Lower lobe of right lung (tissue), 2 donors: ENCODE measurements around the gene NDUFS3. TPM values are rescaled to one million over a fixed set of nuclear protein-coding genes. Genes with fewer than 3 reads are reported as not detected.
A peak's percentile ranks its signal among the peaks of the same experiment; 100 is the strongest.

ENCODE experiments used
- ATAC-seq, 2 donors: fragments of 200-7000 bp; cut with Tn5 transposase; one replicate each; pipeline ENCODE4 v1.9.1; 2020 to 2022; ENCODE audit warnings: mild to moderate bottlenecking in 2 of 2, moderate library complexity in 2 of 2
- DNase-seq: peaks from one replicate; pipeline ENCODE4 v3.0.0-alpha.2; 2020
- H3K27ac ChIP-seq: fragments of 200-600 bp; one replicate; pipeline ENCODE4 v1.8.0; 2022
- H3K27me3 ChIP-seq: fragments of 200-600 bp; one replicate; pipeline ENCODE4 v1.8.0; 2022; ENCODE audit warnings: low read depth
- H3K36me3 ChIP-seq: fragments of 200-600 bp; one replicate; pipeline ENCODE4 v1.8.0; 2022; ENCODE audit warnings: mild to moderate bottlenecking
- H3K4me1 ChIP-seq: fragments of 200-600 bp; one replicate; pipeline ENCODE4 v1.8.0; 2022
- H3K4me3 ChIP-seq: fragments of 200-600 bp; one replicate; pipeline ENCODE4 v1.8.0; 2022; ENCODE audit warnings: mild to moderate bottlenecking
- H3K9me3 ChIP-seq: fragments of 200-600 bp; one replicate; pipeline ENCODE4 v1.8.0; 2022
- intact Hi-C: fragments of 100-400 bp; cut with DNase I; formaldehyde crosslinking; loops from one replicate; pipeline ENCODE4 v1.11.0; 2022
- total RNA-seq: library from RNA; stranded (reverse); fragmentation: NEBNext Ultra II Directional; extraction: Animal tissue kit (Norgen Biotek cat#: 25700); gene quantifications from one replicate; pipeline ENCODE4 v1.2.1, GENCODE V29; 2021
- TF ChIP-seq, protein P1 (sequence below): fragments of 200-600 bp; IDR thresholded peaks from one replicate; pipeline ENCODE4 v1.8.0; 2022; ENCODE audit warnings: antibody characterized with exemption, mild to moderate bottlenecking
- donor health status: DM: no; HTN: yes; CAD: no; lungs with severe emphysema.

Gene NDUFS3
- total RNA-seq, 1 donor from 2014 or later, result 79.0 TPM

GRCh38 chr11:47609675-47610074 lies 30.8 kb downstream of the NDUFS3 start:
- intact Hi-C loops, result no loop called here
- H3K4me1 ChIP-seq, result no peaks in the 10 kb centered on the region
- no peak for ATAC-seq

DNA sequence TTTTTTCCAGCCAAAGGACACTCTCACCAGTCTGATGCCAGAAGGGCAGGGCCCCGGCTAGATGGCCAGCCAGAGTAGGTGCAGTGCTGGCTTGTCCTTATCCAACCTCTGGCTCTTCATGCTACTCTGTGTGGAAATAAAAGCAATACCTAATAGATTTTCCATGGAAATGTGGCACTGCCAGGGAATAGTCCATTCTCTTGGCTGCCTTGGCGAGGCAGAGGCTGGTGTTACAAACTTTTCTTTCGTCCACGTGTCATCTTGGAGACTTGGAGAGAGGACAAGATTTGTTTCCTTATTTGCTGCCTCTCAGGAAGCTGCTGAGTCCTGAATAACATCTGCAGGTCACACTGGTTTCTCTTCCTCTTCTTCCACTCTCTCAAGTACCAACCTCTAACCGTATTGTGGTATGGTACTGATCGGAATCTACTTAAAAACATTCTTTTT lies 32.5 kb downstream of the NDUFS3 start:
- no peak overlapping the region for H3K27ac ChIP-seq
- ATAC-seq (peak in 1 of 2 donors; percentile 64), DNase-seq (no peak)
- peaks cover 16% of the 10 kb centered on the region for H3K36me3 ChIP-seq
- TF ChIP-seq, protein P1, sequence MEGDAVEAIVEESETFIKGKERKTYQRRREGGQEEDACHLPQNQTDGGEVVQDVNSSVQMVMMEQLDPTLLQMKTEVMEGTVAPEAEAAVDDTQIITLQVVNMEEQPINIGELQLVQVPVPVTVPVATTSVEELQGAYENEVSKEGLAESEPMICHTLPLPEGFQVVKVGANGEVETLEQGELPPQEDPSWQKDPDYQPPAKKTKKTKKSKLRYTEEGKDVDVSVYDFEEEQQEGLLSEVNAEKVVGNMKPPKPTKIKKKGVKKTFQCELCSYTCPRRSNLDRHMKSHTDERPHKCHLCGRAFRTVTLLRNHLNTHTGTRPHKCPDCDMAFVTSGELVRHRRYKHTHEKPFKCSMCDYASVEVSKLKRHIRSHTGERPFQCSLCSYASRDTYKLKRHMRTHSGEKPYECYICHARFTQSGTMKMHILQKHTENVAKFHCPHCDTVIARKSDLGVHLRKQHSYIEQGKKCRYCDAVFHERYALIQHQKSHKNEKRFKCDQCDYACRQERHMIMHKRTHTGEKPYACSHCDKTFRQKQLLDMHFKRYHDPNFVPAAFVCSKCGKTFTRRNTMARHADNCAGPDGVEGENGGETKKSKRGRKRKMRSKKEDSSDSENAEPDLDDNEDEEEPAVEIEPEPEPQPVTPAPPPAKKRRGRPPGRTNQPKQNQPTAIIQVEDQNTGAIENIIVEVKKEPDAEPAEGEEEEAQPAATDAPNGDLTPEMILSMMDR, result no peak
- intact Hi-C loops, result no loop called here
- H3K4me1 ChIP-seq, result no peaks in the 10 kb centered on the region
- no peak overlapping the region for H3K4me3 ChIP-seq
- H3K27me3 ChIP-seq, result no peaks in the 10 kb centered on the region
- no peaks in the 10 kb centered on the region for H3K9me3 ChIP-seq

More at GRCh38 chr11:47609675-47610074, 30.8 kb downstream of the NDUFS3 start:
- TF ChIP-seq, protein P1, result no peak
- H3K27ac ChIP-seq, result no peak overlapping the region
- no peak overlapping the region for H3K4me3 ChIP-seq
- no peaks in the 10 kb centered on the region for H3K9me3 ChIP-seq
- no peaks in the 10 kb centered on the region for H3K27me3 ChIP-seq
- no peak for DNase-seq
- H3K36me3 ChIP-seq, result peaks cover 11% of the 10 kb centered on the region

- DNase-seq (no peak), ATAC-seq (no peak)
- intact Hi-C loops, result no loop called here
- peaks cover 52% of the 10 kb centered on the region for H3K36me3 ChIP-seq
- H3K4me3 ChIP-seq, result no peak overlapping the region
- no peaks in the 10 kb centered on the region for H3K27me3 ChIP-seq
- H3K9me3 ChIP-seq, result no peaks in the 10 kb centered on the region
- H3K27ac ChIP-seq, result no peak overlapping the region
- peaks cover 6% of the 10 kb centered on the region for H3K4me1 ChIP-seq
- TF ChIP-seq, protein P1, result no peak
Measured at GRCh38 chr11:47615249-47615648, 36.4 kb downstream of the NDUFS3 start.

DNA sequence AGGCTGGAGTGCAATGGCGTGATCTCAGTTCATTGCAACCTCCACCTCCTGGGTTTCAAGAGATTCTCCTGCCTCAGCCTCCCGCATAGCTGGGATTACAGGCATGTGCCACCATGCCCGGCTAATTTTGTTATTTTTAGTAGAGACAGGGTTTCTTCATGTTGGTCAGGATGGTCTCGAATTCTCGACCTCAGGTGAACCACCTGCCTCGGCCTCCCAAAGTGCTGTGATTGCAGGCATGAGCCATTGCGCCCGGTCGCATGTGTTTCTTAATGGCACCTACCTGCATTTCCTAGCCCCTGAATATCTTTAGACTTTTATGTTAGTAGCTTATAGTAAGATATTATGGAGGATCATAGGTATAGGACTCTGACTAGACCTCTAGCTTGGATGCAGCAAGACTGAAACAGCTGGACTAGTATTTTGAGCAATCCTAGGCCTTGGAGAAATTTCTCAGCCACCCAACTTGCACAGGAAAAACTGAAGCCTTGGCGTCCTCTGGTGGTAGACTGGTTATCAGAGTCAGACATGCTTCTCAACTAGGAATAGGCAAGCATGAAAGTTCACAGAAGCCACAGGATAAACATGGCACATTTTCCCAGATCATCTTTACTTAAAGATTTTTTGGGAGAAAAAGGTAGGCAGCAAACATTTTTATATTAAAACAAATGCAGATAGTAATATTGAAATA lies 38.0 kb downstream of the NDUFS3 start:
- peaks cover 6% of the 10 kb centered on the region for H3K4me1 ChIP-seq
- DNase-seq, result no peak
- H3K36me3 ChIP-seq, result peaks cover 57% of the 10 kb centered on the region
- H3K9me3 ChIP-seq, result no peaks in the 10 kb centered on the region
- no peak overlapping the region for H3K27ac ChIP-seq
- intact Hi-C loops, result no loop called here
- TF ChIP-seq, protein P1, result peak; percentile 58
- peak; percentile 52 for ATAC-seq
- H3K27me3 ChIP-seq, result no peaks in the 10 kb centered on the region
- H3K4me3 ChIP-seq, result no peak overlapping the region

GRCh38 chr11:47617417-47617809 lies 38.5 kb downstream of the NDUFS3 start:
- peaks cover 62% of the 10 kb centered on the region for H3K36me3 ChIP-seq
- TF ChIP-seq, protein P1, result no peak
- no peaks in the 10 kb centered on the region for H3K27me3 ChIP-seq
- ATAC-seq, result no peak
- no peak overlapping the region for H3K4me3 ChIP-seq
- H3K27ac ChIP-seq, result no peak overlapping the region
- intact Hi-C loops, result no loop called here
- no peaks in the 10 kb centered on the region for H3K9me3 ChIP-seq
- peaks cover 6% of the 10 kb centered on the region for H3K4me1 ChIP-seq
- DNase-seq, result no peak
